ENCODE data around the gene TNFRSF25. TPM values are rescaled to one million over a fixed set of nuclear protein-coding genes. Genes with fewer than 3 reads are reported as not detected.
A peak's percentile ranks its signal among the peaks of the same experiment; 100 is the strongest.

TNFRSF25 gene
- 10 to 100 TPM; 47.7 to 55.8 TPM for total RNA-seq

GRCh38 chr1:6466023-6466422 lies at the start of gene TNFRSF25:
Gene TNFRSF25 (minus strand): TSS chr1:6466173. CDS start chr1:6466107, 66 bp downstream.
- Mint-ChIP-seq H3K27me3 (ENCODE audit: low read depth) (no peaks in the 10 kb centered on the region), H3K27ac (peak within 1 kb of the TSS; percentile 84), H3K4me3 (peak within 1 kb of the TSS; percentile 86), H3K9me3 (ENCODE audit: insufficient read depth) (no peaks in the 10 kb centered on the region), H3K36me3 (ENCODE audit: low read depth) (peaks cover 31% of the 10 kb centered on the region), H3K4me1 (ENCODE audit: low read depth) (peaks cover 39% of the 10 kb centered on the region)
- ATAC-seq (peak; percentile 84), DNase-seq (peak; percentile 56)
- CTCF ChIA-PET: interaction anchor here (0.6 to 1.5 kb wide), 5 partner anchors 10 to 61 kb away, joined by 3 to 7 read pairs (median 3); no protein-coding TSS in a partner anchor
- POLR2A ChIA-PET: interaction anchor here (1.5 kb wide), 1 partner anchor 27 kb away, joined by 5 read pairs; no protein-coding TSS in a partner anchor

- Mint-ChIP-seq H3K36me3 (ENCODE audit: low read depth) (no peaks in the 10 kb centered on the region), H3K4me1 (ENCODE audit: low read depth) (no peaks in the 10 kb centered on the region), H3K4me3 (no peak overlapping the region), H3K27me3 (ENCODE audit: low read depth) (no peaks in the 10 kb centered on the region), H3K27ac (no peak overlapping the region), H3K9me3 (ENCODE audit: insufficient read depth) (no peaks in the 10 kb centered on the region)
- ChIA-PET CTCF (no interaction called here), POLR2A (no interaction called here)
- no peak for DNase-seq
- no peak for ATAC-seq
These were observed 49.8 kb upstream of the TNFRSF25 start for GRCh38 chr1:6515771-6516170.

GRCh38 chr1:6513320-6513801 lies 47.4 kb upstream of the TNFRSF25 start:
- H3K27ac Mint-ChIP-seq: no peak overlapping the region
- no peaks in the 10 kb centered on the region for H3K4me1 Mint-ChIP-seq (ENCODE audit: low read depth)
- H3K4me3 Mint-ChIP-seq: no peak overlapping the region
- no peaks in the 10 kb centered on the region for H3K27me3 Mint-ChIP-seq (ENCODE audit: low read depth)
- ChIA-PET CTCF (no interaction called here), POLR2A (no interaction called here)
- no peaks in the 10 kb centered on the region for H3K36me3 Mint-ChIP-seq (ENCODE audit: low read depth)
- ATAC-seq: no peak
- H3K9me3 Mint-ChIP-seq (ENCODE audit: insufficient read depth): no peaks in the 10 kb centered on the region
- no peak for DNase-seq

GRCh38 chr1:6512908-6513280 lies 46.9 kb upstream of the TNFRSF25 start:
- H3K27me3 Mint-ChIP-seq (ENCODE audit: low read depth): no peaks in the 10 kb centered on the region

GRCh38 chr1:6512245-6512907 lies 46.4 kb upstream of the TNFRSF25 start:
- DNase-seq: no peak
- Mint-ChIP-seq H3K36me3 (ENCODE audit: low read depth) (no peaks in the 10 kb centered on the region), H3K4me1 (ENCODE audit: low read depth) (no peaks in the 10 kb centered on the region), H3K4me3 (no peak overlapping the region), H3K27ac (no peak overlapping the region), H3K27me3 (ENCODE audit: low read depth) (no peaks in the 10 kb centered on the region), H3K9me3 (ENCODE audit: insufficient read depth) (no peaks in the 10 kb centered on the region)
- POLR2A ChIA-PET: no interaction called here
- CTCF ChIA-PET: interaction anchor here (1.0 kb wide), 1 partner anchor 41 kb away, joined by 3 read pairs; no protein-coding TSS in a partner anchor
- ATAC-seq: no peak

More at GRCh38 chr1:6512908-6513280, 46.9 kb upstream of the TNFRSF25 start:
- ChIA-PET POLR2A (no interaction called here), CTCF (interaction anchor here (1.0 kb wide), 1 partner anchor 41 kb away, joined by 3 read pairs; no protein-coding TSS in a partner anchor)
- no peak overlapping the region for H3K4me3 Mint-ChIP-seq
- ATAC-seq: no peak
- no peak for DNase-seq
- H3K9me3 Mint-ChIP-seq (ENCODE audit: insufficient read depth): no peaks in the 10 kb centered on the region
- no peaks in the 10 kb centered on the region for H3K36me3 Mint-ChIP-seq (ENCODE audit: low read depth)
- no peak overlapping the region for H3K27ac Mint-ChIP-seq
- H3K4me1 Mint-ChIP-seq (ENCODE audit: low read depth): no peaks in the 10 kb centered on the region

- no peaks in the 10 kb centered on the region for H3K27me3 Mint-ChIP-seq (ENCODE audit: low read depth)
- CTCF ChIA-PET: interaction anchor here (0.6 to 1.0 kb wide), 2 partner anchors 18 to 42 kb away, joined by 3 read pairs; no protein-coding TSS in a partner anchor
- H3K36me3 Mint-ChIP-seq (ENCODE audit: low read depth): no peaks in the 10 kb centered on the region
- ATAC-seq (no peak), DNase-seq (no peak)
- no peak overlapping the region for H3K4me3 Mint-ChIP-seq
- peaks cover 3% of the 10 kb centered on the region for H3K4me1 Mint-ChIP-seq (ENCODE audit: low read depth)
- H3K27ac Mint-ChIP-seq: no peak overlapping the region
- H3K9me3 Mint-ChIP-seq (ENCODE audit: insufficient read depth): no peaks in the 10 kb centered on the region
- POLR2A ChIA-PET: no interaction called here
These were observed 45.7 kb upstream of the TNFRSF25 start for GRCh38 chr1:6511561-6512244.

GRCh38 chr1:6511056-6511455 lies 45.1 kb upstream of the TNFRSF25 start:
- no peaks in the 10 kb centered on the region for H3K36me3 Mint-ChIP-seq (ENCODE audit: low read depth)
- H3K9me3 Mint-ChIP-seq (ENCODE audit: insufficient read depth): no peaks in the 10 kb centered on the region
- H3K27me3 Mint-ChIP-seq (ENCODE audit: low read depth): no peaks in the 10 kb centered on the region
- H3K4me3 Mint-ChIP-seq: no peak overlapping the region
- no peak overlapping the region for H3K27ac Mint-ChIP-seq
- ATAC-seq: no peak
- no peak for DNase-seq
- POLR2A ChIA-PET: no interaction called here
- CTCF ChIA-PET: interaction anchor here (0.6 kb wide), 1 partner anchor 17 kb away, joined by 3 read pairs; no protein-coding TSS in a partner anchor
- H3K4me1 Mint-ChIP-seq (ENCODE audit: low read depth): peaks cover 3% of the 10 kb centered on the region

- Mint-ChIP-seq H3K36me3 (ENCODE audit: low read depth) (no peaks in the 10 kb centered on the region), H3K4me3 (no peak overlapping the region), H3K4me1 (ENCODE audit: low read depth) (peaks cover 3% of the 10 kb centered on the region), H3K27me3 (ENCODE audit: low read depth) (no peaks in the 10 kb centered on the region), H3K9me3 (ENCODE audit: insufficient read depth) (no peaks in the 10 kb centered on the region), H3K27ac (no peak overlapping the region)
- no peak for ATAC-seq
- no peak for DNase-seq
- ChIA-PET CTCF (no interaction called here), POLR2A (no interaction called here)
These were observed 44.5 kb upstream of the TNFRSF25 start for GRCh38 chr1:6510493-6510892.

- Mint-ChIP-seq H3K27me3 (ENCODE audit: low read depth) (no peaks in the 10 kb centered on the region), H3K27ac (no peak overlapping the region), H3K9me3 (ENCODE audit: insufficient read depth) (no peaks in the 10 kb centered on the region), H3K36me3 (ENCODE audit: low read depth) (no peaks in the 10 kb centered on the region), H3K4me3 (no peak overlapping the region), H3K4me1 (ENCODE audit: low read depth) (peaks cover 3% of the 10 kb centered on the region)
- no peak for ATAC-seq
- ChIA-PET CTCF (interaction anchor here (1.3 kb wide), 1 partner anchor 45 kb away, joined by 3 read pairs; the partner anchor contains the start of gene TAS1R1), POLR2A (no interaction called here)
- no peak for DNase-seq
These were observed 43.9 kb upstream of the TNFRSF25 start for GRCh38 chr1:6509919-6510291.

- Mint-ChIP-seq H3K27me3 (ENCODE audit: low read depth) (no peaks in the 10 kb centered on the region), H3K36me3 (ENCODE audit: low read depth) (no peaks in the 10 kb centered on the region), H3K9me3 (ENCODE audit: insufficient read depth) (no peaks in the 10 kb centered on the region), H3K27ac (no peak overlapping the region), H3K4me1 (ENCODE audit: low read depth) (peaks cover 3% of the 10 kb centered on the region), H3K4me3 (no peak overlapping the region)
- ChIA-PET POLR2A (no interaction called here), CTCF (interaction anchor here (1.3 kb wide), 1 partner anchor 45 kb away, joined by 3 read pairs; the partner anchor contains the start of gene TAS1R1)
- no peak for ATAC-seq
- no peak for DNase-seq
These were observed 43.4 kb upstream of the TNFRSF25 start for GRCh38 chr1:6509220-6509918.

GRCh38 chr1:6508816-6509189 lies 42.8 kb upstream of the TNFRSF25 start:
- Mint-ChIP-seq H3K4me1 (ENCODE audit: low read depth) (peaks cover 3% of the 10 kb centered on the region), H3K9me3 (ENCODE audit: insufficient read depth) (no peaks in the 10 kb centered on the region), H3K27ac (no peak overlapping the region), H3K36me3 (ENCODE audit: low read depth) (no peaks in the 10 kb centered on the region), H3K27me3 (ENCODE audit: low read depth) (no peaks in the 10 kb centered on the region), H3K4me3 (no peak overlapping the region)
- ATAC-seq: no peak
- POLR2A ChIA-PET: no interaction called here
- DNase-seq: no peak
- CTCF ChIA-PET: interaction anchor here (1.3 kb wide), 1 partner anchor 46 kb away, joined by 3 read pairs; the partner anchor contains the start of gene TAS1R1

All from activated CD8-positive, alpha-beta T cell treated with anti-CD3 and anti-CD28 coated beads, Interleukin-2, amount 10 ng/mL, durations not matched to agents 7 days and 5 days (primary cell).